OCI-LY3 (cell line): Measurements from ENCODE around the gene NR2F2.

ENCODE experiments used
- H2AFZ ChIP-seq: fragments of 200-600, 300-600 bp; shearing (Covaris generic); 2 replicates; pipeline ENCODE4 v1.6.0; 2014; ENCODE audit warnings: antibody characterized with exemption, low read depth, low read length
- H3K27ac ChIP-seq: fragments of 200-600, 300-600 bp; sonication (generic); 2 replicates; pipeline ENCODE4 v1.5.1; 2014; ENCODE audit warnings: mild to moderate bottlenecking, low read length, moderate library complexity, mixed read lengths
- H3K27me3 ChIP-seq: fragments of 200-600, 300-600 bp; sonication (generic); 2 replicates; pipeline ENCODE4 v1.6.1; 2014; ENCODE audit warnings: low read depth, low read length, mixed read lengths
- H3K36me3 ChIP-seq: fragments of 200-600, 300-600 bp; sonication (generic); replicated peaks from 2 replicates; pipeline ENCODE3; 2014; ENCODE audit warnings: low read depth, low read length, mixed read lengths
- H3K4me1 ChIP-seq: fragments of 300-600, 200-600 bp; sonication (generic); 2 replicates; pipeline ENCODE4 v1.6.1; 2014; ENCODE audit warnings: low read length, mixed read lengths
- H3K4me2 ChIP-seq: fragments of 200-600, 300-600 bp; sonication (generic); 2 replicates; pipeline ENCODE4 v1.6.1; 2014; ENCODE audit warnings: low read length, mixed read lengths
- H3K4me3 ChIP-seq: fragments of 300-600, 200-600 bp; sonication (generic); 2 replicates; pipeline ENCODE4 v1.5.1; 2014; ENCODE audit warnings: antibody characterized with exemption, mild to moderate bottlenecking, low read length, moderate library complexity
- H3K79me2 ChIP-seq: fragments of 300-600, 200-600 bp; shearing (Covaris generic); 2 replicates; pipeline ENCODE4 v1.6.1; 2014; ENCODE audit warnings: mild to moderate bottlenecking, low read length, mixed read lengths
- H3K9ac ChIP-seq: fragments of 300-600, 200-600 bp; shearing (Covaris generic); 2 replicates; pipeline ENCODE4 v1.6.0; 2014; ENCODE audit warnings: mild to moderate bottlenecking, low read length, moderate library complexity
- H3K9me3 ChIP-seq: fragments of 200-600, 300-600 bp; shearing (Covaris generic); 2 replicates; pipeline ENCODE4 v1.6.1; 2014; ENCODE audit warnings: low read length, mixed read lengths; ENCODE audit not compliant: insufficient read depth
- H4K20me1 ChIP-seq: fragments of 200-600, 300-600 bp; sonication (generic); 2 replicates; pipeline ENCODE4 v1.6.1; 2016; ENCODE audit warnings: low read length, mixed read lengths; ENCODE audit not compliant: insufficient read depth
- CTCF ChIP-seq: fragments of 200-600, 300-600 bp; sonication (generic); IDR thresholded peaks from 2 replicates; pipeline ENCODE4 v1.5.1; 2014; ENCODE audit warnings: antibody characterized with exemption, low read length, low read depth
- EZH2phosphoT487 ChIP-seq: fragments of 200-600 bp; shearing (Covaris generic); IDR thresholded peaks from 2 replicates; pipeline ENCODE4 v1.6.1; 2018; ENCODE audit warnings: antibody characterized with exemption, mixed run types, low read depth

NR2F2 gene

GRCh38 chr15:96353930-96354730 is 23.6 kb downstream of the NR2F2 start:
- H3K36me3 ChIP-seq, result no peaks in the 10 kb centered on the region
- H3K4me1 ChIP-seq, result no peaks in the 10 kb centered on the region
- H3K27ac ChIP-seq, result no peak overlapping the region
- H2AFZ ChIP-seq, result no peak overlapping the region
- H4K20me1 ChIP-seq, result no peaks in the 10 kb centered on the region
- no peak overlapping the region for H3K4me3 ChIP-seq
- 0 out of 2 replicates have a peak, but pooled peaks cover 4% of the 10 kb centered on the region for H3K27me3 ChIP-seq
- H3K9ac ChIP-seq, result no peak overlapping the region
- TF ChIP-seq CTCF (no peak), EZH2phosphoT487 (no peak)
- no peak overlapping the region for H3K4me2 ChIP-seq
- no peaks in the 10 kb centered on the region for H3K9me3 ChIP-seq
- H3K79me2 ChIP-seq, result no peaks in the 10 kb centered on the region

GRCh38 chr15:96354731-96355567 is 24.4 kb downstream of the NR2F2 start:
- Histone ChIP-seq H3K79me2 (no peaks in the 10 kb centered on the region), H3K9ac (no peak overlapping the region), H3K4me2 (no peak overlapping the region), H3K4me3 (no peak overlapping the region), H3K27ac (no peak overlapping the region), H4K20me1 (no peaks in the 10 kb centered on the region), H3K36me3 (no peaks in the 10 kb centered on the region), H3K4me1 (no peaks in the 10 kb centered on the region), H2AFZ (no peak overlapping the region), H3K9me3 (no peaks in the 10 kb centered on the region), H3K27me3 (no peaks in the 10 kb centered on the region)
- TF ChIP-seq CTCF, result no peak
- no peak for TF ChIP-seq EZH2phosphoT487

- Histone ChIP-seq H3K36me3 (no peaks in the 10 kb centered on the region), H3K4me1 (no peaks in the 10 kb centered on the region), H2AFZ (no peak overlapping the region), H4K20me1 (no peaks in the 10 kb centered on the region), H3K27me3 (no peaks in the 10 kb centered on the region), H3K4me2 (no peak overlapping the region), H3K27ac (no peak overlapping the region), H3K9ac (no peak overlapping the region), H3K79me2 (no peaks in the 10 kb centered on the region), H3K9me3 (no peaks in the 10 kb centered on the region), H3K4me3 (no peak overlapping the region)
- no peak for TF ChIP-seq EZH2phosphoT487
- no peak for TF ChIP-seq CTCF
Measured at GRCh38 chr15:96355568-96356187, 25.2 kb downstream of the NR2F2 start.
